Measurements from ENCODE around the gene PIGT. TPM values are rescaled to one million over a fixed set of nuclear protein-coding genes. Genes with fewer than 3 reads are reported as not detected.

The PIGT gene
- total and polyA plus RNA-seq, 2 of the 13 experiments (the other 11 are each of a cell fraction or from before 2014, with no cell fraction given): 65.9 to 74.1 TPM

GRCh38 chr20:45470262-45470931 is 54.5 kb downstream of the PIGT start (continued):
- TF ChIP-seq REST (IDR thresholded peaks at IDR 0.05; ENCODE audit: borderline replicate concordance in 1 of 2, low read depth in 1 of 2, low read length in 2 of 2): no peak
- no peak for TF ChIP-seq REPIN1 (CRISPR knock-in tag; IDR thresholded peaks at IDR 0.05; ENCODE audit: borderline replicate concordance, low read depth)
- TF ChIP-seq ZNF556 (CRISPR knock-in tag; IDR thresholded peaks at IDR 0.05; ENCODE audit: borderline replicate concordance): 0 out of 2 replicates have a peak, but pooled peaks have one; percentile 25
- TF ChIP-seq ZNF256 (CRISPR knock-in tag; conservative IDR thresholded peaks at IDR 0.05): no peak
- no peak for TF ChIP-seq ZFP37 (CRISPR knock-in tag; IDR thresholded peaks at IDR 0.05; ENCODE audit: borderline replicate concordance)
- TF ChIP-seq CCAR2 (optimal IDR thresholded peaks at IDR 0.05; ENCODE audit: low read depth, low read length): no peak
- TF ChIP-seq HOXA5 (CRISPR knock-in tag; IDR thresholded peaks at IDR 0.05): no peak
- TF ChIP-seq ZNF747 (CRISPR knock-in tag; IDR thresholded peaks at IDR 0.05; ENCODE audit: borderline replicate concordance): no peak
- TF ChIP-seq SRSF4 (IDR thresholded peaks at IDR 0.05; ENCODE audit: low read depth, low read length, poor library complexity, severe bottlenecking): no peak
- no peak for TF ChIP-seq ASH2L (IDR thresholded peaks at IDR 0.05; ENCODE audit: insufficient read length, low read depth, low read length)
- no peak for TF ChIP-seq GATA4 (IDR thresholded peaks at IDR 0.05; ENCODE audit: borderline replicate concordance, low read depth)
- no peak; the same call in 1 of the 2 replicates for TF ChIP-seq MXD1 (CRISPR knock-in tag; IDR thresholded peaks at IDR 0.05)
- no peak for TF ChIP-seq FOSL2 (CRISPR knock-in tag; IDR thresholded peaks at IDR 0.05)
- no peak for TF ChIP-seq ZNF510 (CRISPR knock-in tag; IDR thresholded peaks at IDR 0.05; ENCODE audit: low read depth)
- TF ChIP-seq ZNF7 (CRISPR knock-in tag; IDR thresholded peaks at IDR 0.05): 0 out of 2 replicates have a peak, but pooled peaks have one; percentile 37
- TF ChIP-seq HIVEP1 (CRISPR knock-in tag; IDR thresholded peaks at IDR 0.05): peak; percentile 37; the same call in 1 of the 2 replicates
- no peak for TF ChIP-seq YEATS4 (CRISPR knock-in tag; IDR thresholded peaks at IDR 0.05; ENCODE audit: borderline replicate concordance)
- no peak for TF ChIP-seq ZNF362 (CRISPR knock-in tag; IDR thresholded peaks at IDR 0.05; ENCODE audit: borderline replicate concordance)
- TF ChIP-seq ZNF275 (CRISPR knock-in tag; IDR thresholded peaks at IDR 0.05; ENCODE audit: borderline replicate concordance): no peak
- no peak for TF ChIP-seq ZNF788 (CRISPR knock-in tag; IDR thresholded peaks at IDR 0.05; ENCODE audit: borderline replicate concordance)
- TF ChIP-seq HNF1B (CRISPR knock-in tag; IDR thresholded peaks at IDR 0.05): no peak

Data from HepG2 (cell line).